NOMO-1 treated with dmso at 0.1 percent for 144 hours (cell line): ENCODE data around the gene NRM.
"Not testable (repeated sequence)": the region's sequence is repeated elsewhere in the genome, so short reads cannot be mapped to it uniquely, and the experiment has no call there.

ENCODE experiments used
- DNase-seq: peaks from one replicate; lab custom pipeline; 2025; ENCODE audit not compliant: unreplicated experiment; lab: John Stamatoyannopoulos, UW

Gene NRM

DNA sequence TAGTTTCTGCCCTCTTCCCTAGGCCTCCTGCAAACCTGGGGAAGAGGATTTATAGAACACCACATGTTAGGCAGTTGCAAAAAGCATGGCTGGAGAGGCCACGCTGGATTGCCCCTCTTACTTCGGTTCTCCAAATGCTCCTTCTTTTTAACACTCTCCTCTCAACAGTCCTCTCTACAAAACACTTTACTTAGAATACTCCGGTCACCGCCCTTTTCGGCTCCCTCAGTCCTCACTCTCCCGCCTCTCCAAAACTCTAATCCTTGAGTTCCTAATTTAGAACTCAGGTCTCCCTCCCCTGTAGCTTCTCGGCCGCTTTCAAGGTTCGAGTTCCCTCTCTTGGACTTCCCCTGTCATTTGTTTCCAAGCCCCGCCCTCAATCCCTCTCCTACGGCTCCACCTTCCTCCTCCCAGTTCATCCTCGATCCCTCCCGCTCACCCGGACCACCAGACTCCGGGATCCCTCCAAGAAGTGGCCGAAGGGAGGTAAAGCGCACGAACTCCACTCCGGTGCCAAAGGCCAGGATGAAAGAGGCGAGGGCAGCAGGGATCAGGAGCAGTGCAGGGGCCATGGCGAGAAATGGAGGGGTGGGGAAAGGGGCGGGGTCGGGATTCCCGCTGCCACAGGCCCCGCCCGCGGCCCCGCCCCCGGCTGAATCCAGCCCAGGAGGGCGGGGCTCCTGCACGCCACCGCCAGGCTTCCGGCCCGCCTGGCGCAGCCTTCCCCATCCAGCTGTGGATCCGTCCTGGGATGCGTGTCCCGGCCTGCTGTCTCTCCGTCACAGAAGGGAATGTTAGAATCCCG is at the start of gene NRM:
NRM (minus strand) TSS at position 582 of the 805 bp plus-strand sequence; CDS start at position 572, 10 bp downstream.
- DNase-seq: peak; percentile 80

DNA sequence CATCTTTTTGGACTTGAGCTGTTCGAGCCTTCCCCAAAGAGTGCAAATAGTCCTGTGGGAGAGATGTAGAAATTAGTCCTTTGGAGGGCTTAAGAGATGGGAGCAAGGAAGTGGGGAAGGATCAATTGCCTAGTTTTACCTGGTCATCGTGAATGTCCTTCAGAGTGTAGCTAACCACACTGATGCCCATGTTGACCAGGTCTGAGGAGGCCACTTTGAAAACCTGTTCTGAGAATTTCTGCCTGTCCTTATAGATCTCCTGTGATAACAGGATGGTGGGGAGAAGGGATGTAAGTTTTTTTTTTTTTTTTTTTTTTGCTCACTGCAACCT is 49.7 kb upstream of the NRM start:
- no peak for DNase-seq

GRCh38 chr6:30738532-30738931 is 47.7 kb upstream of the NRM start:
- no peak for DNase-seq

- DNase-seq: no peak
Measured at GRCh38 chr6:30735668-30736314, 45.0 kb upstream of the NRM start.

GRCh38 chr6:30732237-30732943 is 41.6 kb upstream of the NRM start:
- DNase-seq: no peak

DNA sequence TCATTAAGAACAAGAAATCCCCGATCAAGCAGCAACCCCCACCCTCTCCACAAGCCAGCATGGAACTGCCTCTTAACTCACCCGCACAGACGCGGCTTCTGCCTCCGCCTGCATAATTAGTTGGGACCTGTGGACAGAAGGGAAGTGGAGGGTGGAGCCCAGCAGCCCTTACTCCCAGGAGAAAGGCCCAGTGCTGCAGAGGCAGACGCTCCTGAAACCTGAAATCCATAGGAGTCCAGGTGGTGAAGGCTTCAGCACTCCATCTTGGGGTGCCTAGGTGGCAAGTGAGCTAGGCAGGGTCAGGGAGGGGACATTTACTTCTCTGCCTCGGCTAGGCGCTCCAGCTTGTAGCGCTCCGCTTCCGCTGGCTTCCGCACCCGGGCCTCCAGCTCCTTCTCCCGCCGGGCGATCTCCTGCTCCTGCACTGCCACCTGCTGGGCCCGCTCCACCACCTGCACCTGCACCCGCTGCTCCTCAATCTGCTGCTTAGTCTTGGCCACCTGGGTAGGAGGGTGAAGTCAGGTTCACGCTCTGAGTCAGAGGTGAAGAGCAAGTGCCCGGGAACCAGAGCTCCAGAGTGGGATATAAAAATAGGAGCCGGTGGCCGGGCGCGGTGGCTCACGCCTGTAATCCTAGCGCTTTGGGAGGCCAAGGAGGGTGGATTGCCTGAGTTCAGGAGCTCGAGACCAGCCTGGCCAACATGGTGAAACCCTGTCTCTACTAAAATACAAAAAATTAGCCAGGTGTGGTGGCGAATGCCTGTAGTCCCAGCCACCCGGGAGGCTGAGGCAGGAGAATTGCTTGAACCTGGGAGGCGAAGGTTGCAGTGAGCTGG is 40.0 kb upstream of the NRM start:
- no peak for DNase-seq

- no peak for DNase-seq
Measured at GRCh38 chr6:30727920-30728553, 37.3 kb upstream of the NRM start.

- no peak for DNase-seq
Measured at GRCh38 chr6:30726506-30727413, 36.0 kb upstream of the NRM start.

GRCh38 chr6:30725713-30726505 is 35.1 kb upstream of the NRM start:
- no peak for DNase-seq

- DNase-seq: no peak
Measured at GRCh38 chr6:30724906-30725667, 34.3 kb upstream of the NRM start.

- not testable (repeated sequence) for DNase-seq
Measured at GRCh38 chr6:30723843-30724741, 33.3 kb upstream of the NRM start.

DNA sequence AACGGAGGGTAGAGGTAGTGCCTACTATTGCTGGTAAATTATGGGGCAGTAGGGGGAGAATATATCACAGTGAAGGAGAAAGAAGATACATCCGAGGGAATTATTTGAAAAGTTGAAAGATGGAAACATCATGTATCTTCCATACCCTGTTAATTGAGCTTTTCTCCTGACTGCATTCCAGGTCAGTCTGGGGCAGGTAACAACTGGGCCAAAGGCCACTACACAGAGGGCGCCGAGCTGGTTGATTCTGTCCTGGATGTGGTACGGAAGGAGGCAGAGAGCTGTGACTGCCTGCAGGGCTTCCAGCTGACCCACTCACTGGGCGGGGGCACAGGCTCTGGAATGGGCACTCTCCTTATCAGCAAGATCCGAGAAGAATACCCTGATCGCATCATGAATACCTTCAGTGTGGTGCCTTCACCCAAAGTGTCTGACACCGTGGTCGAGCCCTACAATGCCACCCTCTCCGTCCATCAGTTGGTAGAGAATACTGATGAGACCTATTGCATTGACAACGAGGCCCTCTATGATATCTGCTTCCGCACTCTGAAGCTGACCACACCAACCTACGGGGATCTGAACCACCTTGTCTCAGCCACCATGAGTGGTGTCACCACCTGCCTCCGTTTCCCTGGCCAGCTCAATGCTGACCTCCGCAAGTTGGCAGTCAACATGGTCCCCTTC is 32.5 kb upstream of the NRM start:
- not testable (repeated sequence) for DNase-seq

GRCh38 chr6:30722280-30723112 is 31.7 kb upstream of the NRM start:
- peak; percentile 60 for DNase-seq

- DNase-seq: not testable (repeated sequence)
Measured at GRCh38 chr6:30722025-30722279, 31.2 kb upstream of the NRM start.

- DNase-seq: peak; percentile 86
Measured at GRCh38 chr6:30721198-30722024, 30.6 kb upstream of the NRM start.
